ENCODE results near the gene SEMA5B.

SEMA5B gene

GRCh38 chr3:122992676-122993075 is 34.9 kb downstream of the SEMA5B start:
- DNase-seq (ENCODE audit: low spot score), result no peak

- DNase-seq (ENCODE audit: low spot score), result no peak
Measured at GRCh38 chr3:122992133-122992532, 35.4 kb downstream of the SEMA5B start.

DNA sequence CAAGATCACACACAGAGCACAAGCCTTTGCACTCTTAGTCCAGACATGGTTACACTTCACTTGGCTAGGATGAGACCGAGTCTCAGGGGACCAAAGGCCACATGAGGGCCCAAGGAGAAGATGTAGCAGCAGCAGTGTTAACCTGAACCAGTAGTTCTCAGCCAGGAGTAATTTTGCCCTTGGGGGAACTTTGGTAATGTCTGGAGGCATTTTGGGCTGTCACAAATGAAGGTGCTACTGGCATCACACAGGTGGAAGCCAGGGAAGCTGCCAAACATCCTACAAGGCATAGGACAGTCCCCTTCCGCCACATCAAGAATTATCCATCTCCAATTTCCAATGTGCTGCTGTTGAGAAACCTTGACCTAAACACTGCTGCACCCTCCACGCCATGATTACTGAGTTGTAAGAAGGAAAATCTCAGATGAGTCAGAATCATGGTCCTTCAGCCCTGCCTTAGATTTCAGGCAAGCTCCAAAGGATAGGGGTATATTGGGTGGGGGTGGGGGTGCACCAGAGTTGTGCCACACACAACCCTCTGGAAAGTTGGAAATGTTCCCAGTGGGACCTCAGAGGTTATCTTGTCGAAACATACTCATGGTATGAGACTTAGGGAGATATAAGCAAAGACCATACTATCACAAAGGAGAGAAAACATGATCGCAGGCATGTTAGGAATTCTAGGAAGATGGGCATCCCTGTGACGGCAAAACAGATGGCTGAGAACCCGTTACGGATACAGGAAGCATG is 36.2 kb downstream of the SEMA5B start:
- no peak for DNase-seq (ENCODE audit: low spot score)

- DNase-seq (ENCODE audit: low spot score), result no peak
Measured at GRCh38 chr3:122989856-122990575, 37.5 kb downstream of the SEMA5B start.

GRCh38 chr3:122988508-122988907 is 39.1 kb downstream of the SEMA5B start:
- no peak for DNase-seq (ENCODE audit: low spot score)

GRCh38 chr3:122987736-122988319 is 39.7 kb downstream of the SEMA5B start:
- DNase-seq (ENCODE audit: low spot score), result no peak

DNA sequence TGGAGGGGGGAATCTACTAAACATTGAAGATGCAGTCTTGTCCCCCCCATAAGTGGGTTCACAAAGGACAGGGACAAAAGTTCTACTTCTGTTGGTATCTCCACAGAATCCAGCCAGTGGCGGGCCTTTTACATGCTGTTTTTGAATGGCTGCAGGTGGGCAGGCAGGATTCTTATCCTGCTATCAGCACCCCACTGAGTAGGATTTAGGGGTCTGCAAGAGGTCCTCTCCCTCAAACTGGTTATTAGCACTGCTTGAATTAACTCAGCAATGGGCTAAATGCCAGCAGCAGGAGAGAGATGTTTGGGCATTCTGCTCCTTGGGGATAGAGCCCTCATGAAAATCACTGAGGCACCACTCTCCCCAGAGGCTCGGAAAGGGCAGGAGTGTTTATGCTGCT is 40.3 kb downstream of the SEMA5B start:
- DNase-seq (ENCODE audit: low spot score), result no peak

GRCh38 chr3:122986693-122987179 is 40.8 kb downstream of the SEMA5B start:
- DNase-seq (ENCODE audit: low spot score), result no peak

GRCh38 chr3:122985539-122985938 is 42.0 kb downstream of the SEMA5B start:
- DNase-seq (ENCODE audit: low spot score), result no peak

DNA sequence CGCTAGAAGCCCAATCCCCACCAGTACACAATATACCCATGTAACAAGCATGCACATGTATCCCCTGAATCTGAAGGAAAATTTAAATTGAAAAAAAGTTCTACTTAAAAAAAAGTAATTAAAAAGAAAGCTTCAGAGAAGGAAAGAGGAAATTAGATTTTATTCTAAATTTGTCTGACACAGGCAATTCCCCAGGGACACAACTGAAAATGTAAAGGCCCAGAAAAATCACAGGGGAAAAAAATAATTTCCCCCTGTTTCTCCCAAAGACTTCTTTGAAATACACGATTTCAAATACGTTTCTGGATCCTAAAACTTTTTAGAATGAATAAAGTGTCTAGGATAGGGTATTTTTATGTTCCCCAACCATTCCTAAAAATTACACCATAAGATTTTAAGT is 42.9 kb downstream of the SEMA5B start:
- no peak for DNase-seq (ENCODE audit: low spot score)

- no peak for DNase-seq (ENCODE audit: low spot score)
Measured at GRCh38 chr3:122984007-122984406, 43.6 kb downstream of the SEMA5B start.

- no peak for DNase-seq (ENCODE audit: low spot score)
Measured at GRCh38 chr3:122982216-122983185, 45.1 kb downstream of the SEMA5B start.

GRCh38 chr3:122979211-122979610 is 48.4 kb downstream of the SEMA5B start:
- DNase-seq (ENCODE audit: low spot score), result no peak

- no peak for DNase-seq (ENCODE audit: low spot score)
Measured at GRCh38 chr3:122978569-122978968, 49.0 kb downstream of the SEMA5B start.

DNA sequence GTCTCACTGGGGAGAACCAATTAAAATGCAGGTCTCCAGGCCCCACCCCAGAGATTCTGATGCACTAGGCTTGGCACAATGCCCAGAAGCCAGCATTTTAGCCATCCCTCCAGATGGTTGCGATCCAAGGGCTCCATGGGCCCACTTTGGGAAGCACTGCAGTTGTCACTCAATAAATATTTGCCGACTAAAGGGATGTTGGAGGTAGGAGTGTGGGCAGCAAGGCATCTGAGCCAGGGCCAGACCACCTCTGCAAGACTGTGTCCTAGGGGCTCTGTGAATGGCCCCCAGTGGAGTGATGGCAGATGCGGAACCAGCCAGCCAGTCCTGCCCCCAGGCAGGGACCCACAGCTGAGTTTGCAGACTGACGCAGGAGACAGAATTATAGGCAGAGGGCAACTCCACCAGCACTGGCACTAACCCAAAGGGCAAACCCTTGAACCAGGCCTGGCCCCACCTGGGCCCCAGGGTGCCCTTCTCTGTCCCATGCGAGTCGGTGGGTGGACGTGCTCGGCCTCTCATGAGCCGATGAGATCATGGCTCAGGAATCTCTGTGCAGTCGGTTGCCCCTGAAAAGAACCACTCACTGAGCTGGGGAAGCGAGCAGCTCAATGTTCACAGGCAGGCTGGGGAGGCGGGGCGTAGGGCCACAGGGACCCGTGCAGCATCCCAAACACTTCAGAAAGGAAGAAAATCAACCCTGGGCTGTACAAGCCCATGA is 49.7 kb downstream of the SEMA5B start:
- no peak for DNase-seq (ENCODE audit: low spot score)

DNA sequence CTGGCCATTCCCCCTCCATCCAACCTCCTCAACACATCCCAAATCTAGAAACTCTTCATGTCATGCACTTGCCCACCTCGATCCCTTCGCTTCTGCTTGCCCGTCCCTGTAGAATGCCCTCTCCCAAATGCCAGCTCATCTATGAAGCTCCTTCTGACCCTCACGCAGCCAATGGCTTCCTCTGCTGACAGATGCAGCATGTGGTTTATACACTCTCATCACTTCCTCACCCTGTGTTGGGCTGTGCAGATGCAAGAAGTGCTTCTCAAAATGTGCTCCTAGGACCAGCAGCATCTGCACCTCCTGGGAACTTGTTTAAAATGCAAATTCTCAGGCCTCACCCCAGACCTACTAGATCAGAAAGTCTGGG is 51.7 kb downstream of the SEMA5B start:
- no peak for DNase-seq (ENCODE audit: low spot score)

DNA sequence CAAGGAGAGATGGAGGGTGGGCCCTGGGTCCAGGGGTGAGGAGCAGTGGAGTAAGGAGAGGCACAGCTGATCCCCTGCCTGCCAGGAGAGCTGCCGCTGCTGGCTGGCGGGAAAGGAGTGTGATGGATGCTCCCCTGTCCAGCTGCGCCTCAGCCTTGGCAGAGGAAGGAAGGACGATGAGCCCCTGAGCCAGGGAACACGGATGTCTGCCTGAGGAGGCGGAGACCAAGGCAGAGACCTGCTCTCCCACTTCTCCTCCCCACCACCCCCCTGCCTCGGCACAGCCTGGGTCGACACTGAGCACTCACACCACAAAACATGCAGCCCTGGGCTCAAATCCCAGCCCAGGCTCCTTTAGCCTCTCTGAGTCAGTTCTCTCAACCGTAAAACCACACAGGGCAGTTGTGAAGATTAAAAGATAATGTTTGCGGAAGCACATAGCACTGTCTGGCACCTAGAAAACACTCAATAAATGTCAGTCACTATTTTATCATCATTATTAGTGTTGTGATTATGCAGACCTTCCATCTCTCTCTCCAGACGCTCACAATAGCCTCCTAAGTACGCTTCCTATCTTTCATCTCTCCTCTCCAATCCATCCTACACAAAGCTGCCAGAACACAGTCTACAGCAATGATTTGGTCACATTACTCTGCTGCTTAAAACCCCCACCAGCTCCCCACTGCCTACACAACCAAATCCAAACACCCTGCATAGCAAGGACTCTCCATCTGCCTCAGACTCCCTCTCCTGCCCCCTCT is 52.2 kb downstream of the SEMA5B start:
- peak; percentile 80 for DNase-seq (ENCODE audit: low spot score)

DNA sequence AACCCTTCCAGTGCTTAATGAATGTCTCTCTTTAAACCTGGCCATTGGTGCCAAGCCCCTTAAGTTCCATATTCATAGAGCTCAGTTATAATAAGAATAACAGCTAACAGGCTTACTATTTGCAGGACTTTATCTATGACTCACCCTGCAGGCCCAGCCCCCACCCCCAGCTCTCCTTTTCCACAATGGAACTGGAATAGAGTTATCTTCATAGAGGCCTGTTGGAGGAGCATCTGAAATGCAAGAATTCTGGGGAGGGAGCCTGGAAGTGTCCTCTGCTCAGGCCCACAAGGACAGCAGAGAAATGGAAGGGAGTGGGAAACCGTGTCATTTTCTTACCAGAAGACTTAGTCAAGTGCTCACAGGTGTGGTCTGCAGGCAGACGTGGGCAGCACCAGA is 52.8 kb downstream of the SEMA5B start:
- DNase-seq (ENCODE audit: low spot score), result no peak

DNA sequence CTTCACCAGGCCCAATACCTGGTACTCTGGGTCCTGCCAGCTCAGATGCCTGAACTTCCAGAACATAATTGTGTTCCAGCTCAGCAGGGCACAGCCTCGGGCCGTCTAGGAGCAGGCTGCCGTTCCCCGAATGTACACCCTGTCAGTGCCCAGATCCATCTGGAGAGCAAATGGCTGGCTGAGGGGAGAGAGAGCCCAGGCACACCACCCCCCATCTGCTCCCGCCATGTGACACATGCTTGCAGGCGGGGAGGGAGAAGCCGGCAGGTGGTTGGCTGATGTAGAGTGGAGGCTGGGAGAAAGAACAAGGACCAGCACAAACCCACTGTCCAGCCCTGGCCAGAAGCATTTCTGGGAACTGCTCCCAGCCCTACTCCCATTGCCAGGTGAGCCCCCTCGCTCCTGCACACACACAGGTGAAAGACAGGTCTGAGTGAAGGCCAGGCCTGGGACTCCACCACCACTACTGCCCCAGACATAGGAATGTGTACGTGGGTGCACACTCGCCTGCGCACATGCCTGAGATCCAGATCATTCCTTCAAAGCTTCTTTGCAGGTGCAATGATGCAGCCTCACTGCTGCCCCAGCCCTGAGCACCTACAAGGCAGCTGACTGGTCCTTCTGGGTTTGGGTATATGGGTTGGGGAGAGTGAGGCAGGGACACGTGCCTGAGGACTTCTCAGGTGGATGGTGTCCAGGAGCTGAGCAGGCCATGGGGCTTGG is 53.5 kb downstream of the SEMA5B start:
- no peak for DNase-seq (ENCODE audit: low spot score)

DNA sequence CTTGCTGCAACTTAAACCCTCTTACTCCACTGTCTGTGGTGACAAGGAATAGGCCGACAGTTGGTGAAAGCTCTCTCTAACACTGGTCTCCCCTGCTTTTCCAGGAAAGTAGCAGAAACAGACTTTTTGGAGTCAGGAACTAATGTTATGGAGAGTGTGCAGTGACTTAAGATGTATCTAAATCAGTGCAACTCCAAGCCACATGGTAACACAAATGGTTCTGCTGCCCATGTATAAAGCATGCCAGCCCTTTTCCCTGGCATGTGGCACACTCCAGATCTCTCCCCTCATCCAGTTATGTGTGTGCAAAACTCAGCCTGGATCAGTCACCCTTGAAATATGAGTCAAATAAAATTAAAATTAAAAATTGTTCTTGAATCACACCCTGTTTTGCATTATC is 55.4 kb downstream of the SEMA5B start:
- DNase-seq (ENCODE audit: low spot score), result no peak

Measured in left forelimb (tissue), 1 donor.